PC-9 (cell line): ENCODE data around the gene RTKN. TPM values are rescaled to one million over a fixed set of nuclear protein-coding genes. Genes with fewer than 3 reads are reported as not detected.

ENCODE experiments used
- BruUV-seq: library from RNA; stranded (reverse); fragments of 400-500 nt; replicated peaks from 2 replicates; lab custom pipeline; 2021; lab: Mats Ljungman, UMichigan
- CTCF ChIA-PET: fragments of 300-600 bp; sonication (Branson Sonifier 250); formaldehyde crosslinking; loops from one replicate; lab custom pipeline; 2022; ENCODE audit warnings: antibody characterized with exemption; lab: Charles Lee
- POLR2A ChIA-PET: fragments of 300-600 bp; sonication (Branson Sonifier 250); formaldehyde crosslinking; loops from one replicate; lab custom pipeline; 2022; ENCODE audit warnings: antibody characterized with exemption; ENCODE audit not compliant: unreplicated experiment; lab: Charles Lee
- DNase-seq, 2 experiments: peaks; one replicate each; pipeline versions ENCODE4 v3.0.0 to v3.0.0-alpha.2; 2015 to 2022; ENCODE audit warnings: mixed read lengths in 1 of 2
- H2AFZ ChIP-seq: fragments of 200-600 bp; sonication (generic); 2 replicates; pipeline ENCODE4 v1.8.1; 2017; ENCODE audit warnings: antibody characterized with exemption
- H3F3A ChIP-seq: fragments of 200-600 bp; sonication (generic); 2 replicates; pipeline ENCODE4 v1.8.1; 2017; ENCODE audit warnings: antibody characterized with exemption, mild to moderate bottlenecking, low read depth; ENCODE audit not compliant: insufficient read depth
- H3K27ac ChIP-seq: fragments of 200-600 bp; sonication (generic); 2 replicates; pipeline ENCODE4 v1.6.1; 2016; ENCODE audit warnings: mixed run types
- H3K27me3 ChIP-seq: fragments of 200-600 bp; sonication (generic); 2 replicates; pipeline ENCODE4 v1.6.1; 2016; ENCODE audit warnings: low read depth, mixed run types; ENCODE audit not compliant: insufficient read depth
- H3K36me3 ChIP-seq: fragments of 200-600 bp; sonication (generic); 2 replicates; pipeline ENCODE4 v1.6.1; 2016; ENCODE audit warnings: low read depth, mixed run types
- H3K4me1 ChIP-seq: fragments of 200-600 bp; sonication (generic); replicated peaks from 2 replicates; pipeline ENCODE4 v1.6.1; 2016; ENCODE audit warnings: mixed run types; ENCODE audit not compliant: insufficient read depth
- H3K4me2 ChIP-seq: fragments of 200-600 bp; sonication (generic); 2 replicates; pipeline ENCODE4 v1.6.1; 2017; ENCODE audit warnings: mixed run types
- H3K4me3 ChIP-seq: fragments of 200-600 bp; sonication (generic); 2 replicates; pipeline ENCODE4 v1.6.1; 2016; ENCODE audit warnings: mixed run types
- H3K79me2 ChIP-seq: fragments of 200-600 bp; sonication (generic); 2 replicates; pipeline ENCODE4 v1.6.1; 2017; ENCODE audit warnings: low read depth, mixed run types
- H3K9me2 ChIP-seq: fragments of 200-600 bp; sonication (generic); 2 replicates; pipeline ENCODE4 v1.8.1; 2017; ENCODE audit warnings: mild to moderate bottlenecking; ENCODE audit not compliant: insufficient read depth
- H3K9me3 ChIP-seq: fragments of 200-600 bp; sonication (generic); 2 replicates; pipeline ENCODE4 v1.8.1; 2016; ENCODE audit warnings: low read depth; ENCODE audit not compliant: insufficient read depth
- H4K20me1 ChIP-seq: fragments of 200-600 bp; sonication (generic); 2 replicates; pipeline ENCODE4 v1.8.1; 2017; ENCODE audit not compliant: insufficient read depth
- CTCF ChIP-seq: fragments of 200-600 bp; sonication (generic); conservative IDR thresholded peaks from 2 replicates; pipeline ENCODE4 v1.6.1; 2017; ENCODE audit warnings: mixed run types, antibody characterized with exemption, mild to moderate bottlenecking, moderate library complexity
- EZH2 ChIP-seq: fragments of 200-600 bp; sonication (generic); IDR thresholded peaks from 2 replicates; pipeline ENCODE4 v1.8.0; 2017; ENCODE audit warnings: antibody characterized with exemption, low read depth
- intact Hi-C: fragments of 100-400 bp; cut with micrococcal nuclease; formaldehyde crosslinking; loops from one replicate; pipeline ENCODE4 v1.10.0; 2022; ENCODE audit not compliant: unreplicated experiment
- total RNA-seq: library from RNA; stranded (reverse); gene quantifications from 2 replicates; pipeline ENCODE4 v1.2.3, GENCODE V29; 2021

The RTKN gene
- total RNA-seq, 1 experiment from 2014 or later: 58.9 TPM

- no peaks in the 10 kb centered on the region for H3K9me3 ChIP-seq
- no peak for DNase-seq
- H3K4me3 ChIP-seq: peak overlapping the region; percentile 90; the same call in 1 of the 2 replicates
- H3K27me3 ChIP-seq: no peaks in the 10 kb centered on the region
- H3K27ac ChIP-seq: no peak overlapping the region
- ChIA-PET CTCF (interaction anchor here (0.6 kb wide), 2 partner anchors 17 to 37 kb away, joined by 3 to 7 read pairs; no protein-coding TSS in a partner anchor), POLR2A (interaction anchor here (0.5 kb wide), 1 partner anchor 48 kb away, joined by 3 read pairs; no protein-coding TSS in a partner anchor)
- H3K4me2 ChIP-seq: peak overlapping the region; percentile 98
- no TSS peak for BruUV-seq
- intact Hi-C loops: loop anchor here (1.0 kb wide), 1 partner anchor 29 kb away; the partner anchor contains the start of genes C2orf81 and WDR54
- peaks cover 41% of the 10 kb centered on the region for H3K79me2 ChIP-seq
- peak overlapping the region; percentile 92 for H2AFZ ChIP-seq
- peaks cover 19% of the 10 kb centered on the region for H3K4me1 ChIP-seq
- peaks cover 4% of the 10 kb centered on the region for H4K20me1 ChIP-seq
- no peaks in the 10 kb centered on the region for H3F3A ChIP-seq
- H3K9me2 ChIP-seq: no peaks in the 10 kb centered on the region; the same call in 1 of the 2 replicates
- TF ChIP-seq CTCF: no peak
- no peak for TF ChIP-seq EZH2
- H3K36me3 ChIP-seq: no peaks in the 10 kb centered on the region
Measured at GRCh38 chr2:74392449-74392743, 49.3 kb downstream of the RTKN start.

GRCh38 chr2:74391580-74392448 lies 49.9 kb downstream of the RTKN start:
- DNase-seq: peak; percentile 82 to 89
- TF ChIP-seq CTCF: peak; percentile 99
- no peak for TF ChIP-seq EZH2
- no peaks in the 10 kb centered on the region for H3K9me3 ChIP-seq
- ChIA-PET CTCF (interaction anchor here (0.5 to 0.7 kb wide), 5 partner anchors 17 to 367 kb away, joined by 3 to 13 read pairs (median 4); no protein-coding TSS in a partner anchor), POLR2A (interaction anchor here (0.5 to 0.7 kb wide), 3 partner anchors 49 to 655 kb away, joined by 3 to 4 read pairs (median 3); partner anchors contain the start of gene TPRKB)
- no peaks in the 10 kb centered on the region for H3K36me3 ChIP-seq
- peaks cover 10% of the 10 kb centered on the region for H4K20me1 ChIP-seq
- peak overlapping the region; percentile 90 for H3K4me3 ChIP-seq
- H3K9me2 ChIP-seq: no peaks in the 10 kb centered on the region
- no TSS peak for BruUV-seq
- H3K27me3 ChIP-seq: no peaks in the 10 kb centered on the region
- H2AFZ ChIP-seq: peak overlapping the region; percentile 92
- intact Hi-C loops: loop anchor here (1.0 kb wide), 1 partner anchor 29 kb away; the partner anchor contains the start of genes C2orf81 and WDR54
- no peaks in the 10 kb centered on the region for H3F3A ChIP-seq
- peaks cover 19% of the 10 kb centered on the region for H3K4me1 ChIP-seq
- H3K4me2 ChIP-seq: peak overlapping the region; percentile 98
- H3K79me2 ChIP-seq: peaks cover 45% of the 10 kb centered on the region
- H3K27ac ChIP-seq: peak overlapping the region; percentile 69

- H2AFZ ChIP-seq: peak overlapping the region; percentile 92
- no peak overlapping the region for H3K27ac ChIP-seq
- peak overlapping the region; percentile 90 for H3K4me3 ChIP-seq
- CTCF ChIA-PET: interaction anchor here (0.6 kb wide), 1 partner anchor 368 kb away, joined by 3 read pairs; no protein-coding TSS in a partner anchor
- H3K36me3 ChIP-seq: no peaks in the 10 kb centered on the region
- no peaks in the 10 kb centered on the region for H3K9me2 ChIP-seq
- H3K4me1 ChIP-seq: peaks cover 19% of the 10 kb centered on the region
- H3K9me3 ChIP-seq: no peaks in the 10 kb centered on the region
- BruUV-seq: no TSS peak
- H3K27me3 ChIP-seq: no peaks in the 10 kb centered on the region
- TF ChIP-seq EZH2 (no peak), CTCF (no peak)
- H3F3A ChIP-seq: no peaks in the 10 kb centered on the region
- DNase-seq: no peak
- peak overlapping the region; percentile 98 for H3K4me2 ChIP-seq
- H4K20me1 ChIP-seq: peaks cover 12% of the 10 kb centered on the region
- POLR2A ChIA-PET: interaction anchor here (0.6 to 0.7 kb wide), 2 partner anchors 56 to 654 kb away, joined by 3 to 4 read pairs; partner anchors contain the start of gene TPRKB
- intact Hi-C loops: no loop called here
- peaks cover 45% of the 10 kb centered on the region for H3K79me2 ChIP-seq
Measured at GRCh38 chr2:74391209-74391579, 50.5 kb downstream of the RTKN start.
